HG02759 (cell line): ENCODE measurements around the gene C15orf62.

Experiments
- ATAC-seq: cut with Tn5 transposase; IDR thresholded peaks from one replicate; pipeline ENCODE4 v1.9.1; 2021; ENCODE audit warnings: mild to moderate bottlenecking, moderate library complexity; ENCODE audit not compliant: unreplicated experiment

Gene C15orf62

DNA sequence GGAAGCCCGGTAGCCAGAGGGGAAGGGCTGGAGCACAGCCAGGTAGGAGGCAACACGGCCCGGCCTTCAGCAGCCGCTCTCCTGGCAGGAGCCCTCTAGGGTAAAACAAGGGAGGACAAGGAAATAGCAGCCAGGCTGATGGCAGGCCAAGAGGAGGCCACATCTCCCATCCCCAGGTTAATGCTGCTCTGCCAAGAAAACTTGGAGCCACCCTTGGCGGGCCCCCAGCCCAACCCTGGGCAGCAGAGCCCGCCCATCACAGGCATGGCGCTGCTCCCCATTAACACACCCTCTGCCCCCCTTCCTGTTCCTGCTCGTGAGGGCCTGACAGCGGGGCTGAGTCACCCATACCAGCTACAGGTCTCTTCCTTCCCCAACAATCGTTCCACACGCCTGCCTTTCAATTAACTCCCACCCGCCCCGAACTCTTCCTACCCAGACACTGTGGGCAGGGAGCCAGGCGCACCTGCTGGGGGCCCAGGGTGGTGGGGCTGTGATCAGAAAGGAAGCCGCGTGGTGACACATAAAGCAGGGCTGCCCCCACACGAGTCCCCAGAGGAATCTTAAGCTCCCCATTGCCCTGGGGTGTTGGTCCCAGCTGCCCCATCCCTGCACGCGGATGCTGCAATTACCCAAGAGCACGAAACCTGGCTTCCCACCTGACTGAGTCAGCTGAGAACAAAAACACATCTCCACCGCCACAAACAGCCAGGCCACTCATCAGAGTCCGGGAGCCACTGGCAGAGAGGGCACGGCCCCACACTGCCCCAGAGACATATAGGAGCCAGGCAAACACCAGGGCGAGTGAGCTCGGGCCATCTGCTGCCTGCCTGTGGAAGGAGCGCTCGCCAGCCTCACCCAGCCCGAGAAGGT is at the start of gene C15orf62:
TSS of gene C15orf62 (plus strand) at position 707 of the 873 bp plus-strand sequence. CDS start 516 bp downstream, outside the sequence.
- ATAC-seq, result peak; percentile 57

DNA sequence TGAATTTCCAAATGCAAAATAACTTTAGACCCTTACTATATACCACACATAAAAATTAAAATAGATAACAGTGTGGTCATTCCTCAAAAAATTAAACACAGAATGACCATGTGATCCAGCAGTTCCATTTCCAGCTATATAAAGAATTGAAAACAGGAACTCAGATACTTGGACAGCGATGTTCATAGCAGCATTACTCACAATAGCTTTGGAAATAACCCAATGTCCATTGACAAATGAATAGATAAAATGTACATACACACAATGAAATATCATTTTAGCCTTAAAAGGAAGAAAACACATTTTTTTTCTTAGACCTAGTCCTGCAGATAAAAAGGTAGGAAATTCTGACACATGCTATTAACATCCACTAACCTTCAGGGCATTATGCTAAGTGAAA is 48.1 kb upstream of the C15orf62 start:
- ATAC-seq, result no peak

- ATAC-seq, result no peak
Measured at GRCh38 chr15:40722354-40722753, 47.4 kb upstream of the C15orf62 start.

DNA sequence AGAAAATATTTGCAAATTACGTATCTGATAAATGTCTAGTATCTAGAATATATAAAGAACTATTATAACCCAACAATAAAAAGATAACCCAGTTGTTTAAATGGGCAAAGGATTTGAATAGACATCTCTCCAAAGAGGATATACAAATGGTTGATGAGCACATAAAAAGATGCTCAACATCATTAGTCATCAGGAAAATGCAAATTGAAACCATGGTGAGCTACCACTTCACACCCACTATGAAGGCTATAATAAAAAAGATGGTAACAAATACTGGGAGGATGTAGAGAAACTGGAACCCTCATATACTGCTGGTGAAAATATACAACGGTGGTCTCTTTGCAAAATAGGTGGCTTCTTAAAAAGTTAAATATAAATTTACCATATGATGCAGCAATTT is 46.8 kb upstream of the C15orf62 start:
- no peak for ATAC-seq

GRCh38 chr15:40723919-40724318 is 45.9 kb upstream of the C15orf62 start:
- no peak for ATAC-seq

DNA sequence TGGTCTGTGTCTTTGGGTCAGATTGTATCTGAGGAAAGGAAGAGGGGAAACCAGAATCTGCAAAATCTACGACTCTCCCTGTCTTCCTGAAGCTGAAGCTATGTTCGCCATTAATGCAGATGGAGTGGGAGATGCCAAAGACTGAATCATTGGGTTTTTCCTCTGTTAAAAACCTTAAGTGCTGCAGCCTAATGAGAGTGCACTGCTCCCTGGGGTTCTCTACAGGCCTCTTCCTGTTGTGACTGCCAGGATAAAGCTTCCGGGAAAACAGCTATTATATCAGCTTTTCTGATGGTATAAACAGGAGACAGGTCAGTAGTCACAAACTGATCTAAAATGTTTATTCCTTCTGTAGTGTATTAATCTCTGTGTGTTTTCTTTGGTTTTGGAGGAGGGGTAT is 38.7 kb upstream of the C15orf62 start:
- no peak for ATAC-seq

- ATAC-seq, result no peak
Measured at GRCh38 chr15:40736575-40736974, 33.2 kb upstream of the C15orf62 start.

DNA sequence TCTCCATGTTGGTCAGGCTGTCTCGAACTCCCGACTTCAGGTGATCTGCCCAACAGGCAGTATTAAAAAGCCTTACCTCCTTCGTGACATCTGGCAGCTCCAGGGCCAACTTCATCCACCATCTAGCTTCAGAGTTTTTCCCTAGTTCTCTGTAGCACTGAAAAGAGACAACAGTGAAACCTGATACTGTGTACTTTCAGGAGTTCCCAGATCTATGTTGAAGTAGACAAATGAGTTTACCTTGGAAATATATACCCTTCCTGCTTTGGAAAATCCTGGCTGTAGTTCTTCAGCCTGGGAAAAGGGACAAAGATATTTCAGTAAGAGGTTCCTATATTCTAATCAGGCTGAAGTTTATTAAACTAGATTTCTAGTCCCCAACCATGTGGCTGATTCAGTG is 32.7 kb upstream of the C15orf62 start:
- no peak for ATAC-seq

DNA sequence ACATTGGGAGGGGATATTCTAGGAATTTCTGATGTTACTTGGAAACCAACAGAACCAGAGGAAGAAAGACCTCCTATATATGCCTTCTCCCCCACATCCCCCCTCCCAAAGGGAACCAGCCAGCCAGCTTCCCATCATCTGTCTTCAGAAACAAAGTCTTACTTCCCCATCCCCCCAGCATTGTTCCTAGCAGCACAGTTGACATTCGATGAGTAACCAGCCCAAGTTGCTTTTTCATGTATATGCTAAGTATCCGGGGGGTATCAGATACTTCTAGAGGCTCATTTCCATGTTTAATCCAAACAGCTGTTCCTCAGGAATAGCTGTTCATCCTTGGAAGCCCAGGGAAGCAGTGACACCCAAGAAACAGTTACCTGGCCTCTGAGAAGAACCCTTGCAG is 30.7 kb upstream of the C15orf62 start:
- no peak for ATAC-seq

DNA sequence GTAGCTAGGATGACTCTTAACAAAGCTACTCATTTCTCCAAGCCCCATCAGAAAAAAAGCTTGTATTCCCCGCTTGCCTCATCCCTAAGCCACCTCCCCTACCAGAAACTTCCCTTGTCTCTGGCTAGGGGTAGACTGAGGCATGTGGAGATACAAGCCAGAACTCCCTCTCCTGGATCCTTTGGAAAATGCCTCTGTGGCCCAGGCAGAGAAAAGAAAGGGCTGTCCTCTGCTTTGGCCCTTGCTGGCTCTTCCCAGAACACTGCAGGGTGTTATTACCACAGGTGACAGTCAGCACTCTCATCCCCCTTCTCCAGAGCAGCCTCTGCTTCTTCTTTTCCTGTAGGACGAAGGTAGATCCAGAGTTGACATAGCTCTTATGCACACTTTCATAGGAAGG is 29.9 kb upstream of the C15orf62 start:
- no peak for ATAC-seq

DNA sequence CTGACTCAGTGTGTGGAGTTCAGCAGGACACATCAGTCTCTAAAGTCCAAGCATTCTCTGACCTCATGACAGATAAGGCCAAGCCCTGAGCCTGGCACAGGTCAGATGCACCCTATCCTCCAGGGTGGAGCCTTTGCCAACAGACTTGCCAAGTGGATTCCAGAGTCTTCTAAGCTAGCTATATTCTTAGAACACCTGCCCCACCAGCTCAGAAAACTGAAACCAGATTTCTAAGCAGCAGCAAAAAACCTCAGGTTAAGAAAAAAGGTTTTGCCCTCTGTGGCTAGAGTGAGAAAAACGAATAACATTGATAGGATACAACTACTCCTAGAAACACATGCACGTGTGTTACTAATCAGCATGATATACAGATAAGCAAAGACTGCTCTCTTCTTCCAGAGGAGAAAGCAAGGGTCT is 26.3 kb upstream of the C15orf62 start:
- ATAC-seq, result no peak

GRCh38 chr15:40743921-40744814 is 25.6 kb upstream of the C15orf62 start:
- peak; percentile 42 for ATAC-seq

- no peak for ATAC-seq
Measured at GRCh38 chr15:40744815-40745152, 25.0 kb upstream of the C15orf62 start.

- ATAC-seq, result no peak
Measured at GRCh38 chr15:40746916-40747418, 22.8 kb upstream of the C15orf62 start.

GRCh38 chr15:40747685-40748631 is 21.8 kb upstream of the C15orf62 start:
- no peak for ATAC-seq

DNA sequence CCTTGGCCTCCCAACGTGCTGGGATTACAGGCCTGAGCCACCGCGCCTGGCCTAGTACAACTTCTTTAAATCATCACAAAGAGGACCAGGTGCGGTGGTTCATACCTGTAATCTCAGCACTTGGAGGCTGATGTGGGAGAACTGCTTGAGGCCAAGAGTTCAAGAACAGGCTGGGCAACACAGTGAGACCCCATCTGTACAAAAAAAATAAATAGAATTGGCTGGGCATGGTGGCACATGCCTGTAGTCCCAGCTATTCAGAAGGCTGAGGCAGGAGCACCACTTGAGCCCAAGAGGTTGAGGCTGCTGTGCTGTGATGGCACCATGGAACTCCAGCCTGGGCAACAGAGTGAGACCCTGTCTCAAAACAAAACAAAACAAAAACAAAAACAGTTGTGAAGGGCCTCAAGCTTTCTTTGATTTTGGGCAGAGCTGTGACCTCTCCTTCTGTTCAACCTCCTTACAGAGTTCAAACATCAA is 20.6 kb upstream of the C15orf62 start:
- no peak for ATAC-seq

GRCh38 chr15:40750885-40751284 is 18.9 kb upstream of the C15orf62 start:
- ATAC-seq, result no peak

GRCh38 chr15:40751745-40752144 is 18.0 kb upstream of the C15orf62 start:
- ATAC-seq, result no peak

DNA sequence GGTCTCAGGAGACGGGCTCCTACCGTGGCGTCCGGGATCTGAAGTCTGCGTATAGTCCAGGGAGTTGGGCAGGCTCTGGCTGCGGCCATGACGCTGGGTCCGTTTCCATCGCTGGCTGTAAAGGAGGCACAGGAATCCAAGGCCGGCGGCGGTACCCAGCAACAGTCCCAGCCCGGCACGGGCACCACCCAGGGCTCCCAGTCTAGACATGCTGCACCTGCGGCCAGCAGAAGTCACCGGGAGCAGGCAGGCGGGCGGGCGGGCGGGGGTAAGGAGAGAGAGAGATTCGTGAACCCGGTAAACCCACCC is 15.3 kb upstream of the C15orf62 start:
- ATAC-seq, result peak; percentile 14
